HS-5 (cell line): ENCODE data around the gene UBB.
A peak's percentile ranks its signal among the peaks of the same experiment; 100 is the strongest.

Experiments
- DNase-seq: peaks from one replicate; pipeline ENCODE4 v3.0.0-alpha.2; 2012; ENCODE audit warnings: low read depth

The UBB gene

GRCh38 chr17:16380640-16381495 is at the start of gene UBB:
Gene UBB (plus strand): TSS chr17:16381091. CDS start chr17:16381908, 817 bp downstream.
- DNase-seq, result peak; percentile 94

GRCh38 chr17:16338391-16338790 is 42.5 kb upstream of the UBB start:
- no peak for DNase-seq

- no peak for DNase-seq
Measured at GRCh38 chr17:16339402-16339801, 41.5 kb upstream of the UBB start.

GRCh38 chr17:16339959-16340358 is 40.9 kb upstream of the UBB start:
- DNase-seq, result no peak

GRCh38 chr17:16342979-16343378 is 37.9 kb upstream of the UBB start:
- no peak for DNase-seq

GRCh38 chr17:16343569-16343968 is 37.3 kb upstream of the UBB start:
- DNase-seq, result no peak

- DNase-seq, result no peak
Measured at GRCh38 chr17:16345565-16345964, 35.3 kb upstream of the UBB start.

- no peak for DNase-seq
Measured at GRCh38 chr17:16346721-16347271, 34.1 kb upstream of the UBB start.

GRCh38 chr17:16348586-16348985 is 32.3 kb upstream of the UBB start:
- no peak for DNase-seq

- DNase-seq, result no peak
Measured at GRCh38 chr17:16349431-16349830, 31.5 kb upstream of the UBB start.

- DNase-seq, result no peak
Measured at GRCh38 chr17:16351831-16352230, 29.1 kb upstream of the UBB start.

- DNase-seq, result no peak
Measured at GRCh38 chr17:16352303-16352666, 28.6 kb upstream of the UBB start.

- DNase-seq, result no peak
Measured at GRCh38 chr17:16352667-16353316, 28.1 kb upstream of the UBB start.

- no peak for DNase-seq
Measured at GRCh38 chr17:16353317-16354174, 27.3 kb upstream of the UBB start, which contains the start of gene CENPV. Gene CENPV (minus strand): TSS chr17:16353469. CDS start chr17:16353436, 33 bp downstream.

GRCh38 chr17:16354585-16354984 is 26.3 kb upstream of the UBB start:
- DNase-seq, result no peak

GRCh38 chr17:16358394-16358793 is 22.5 kb upstream of the UBB start:
- no peak for DNase-seq

- no peak for DNase-seq
Measured at GRCh38 chr17:16361874-16362273, 19.0 kb upstream of the UBB start.

GRCh38 chr17:16363749-16364536 is 16.9 kb upstream of the UBB start:
- no peak for DNase-seq

- DNase-seq, result no peak
Measured at GRCh38 chr17:16364625-16365024, 16.3 kb upstream of the UBB start.

- DNase-seq, result peak; percentile 91
Measured at GRCh38 chr17:16371742-16372141, 9.1 kb upstream of the UBB start.
